GM19397 (cell line): ENCODE results near the gene TMSB4X.
"Not testable (repeated sequence)": the region's sequence is repeated elsewhere in the genome, so short reads cannot be mapped to it uniquely, and the experiment has no call there.

Experiments used
- ATAC-seq: cut with Tn5 transposase; IDR thresholded peaks from one replicate; pipeline ENCODE4 v1.9.1; 2021; ENCODE audit warnings: mild to moderate bottlenecking, moderate library complexity; ENCODE audit not compliant: unreplicated experiment

The TMSB4X gene

DNA sequence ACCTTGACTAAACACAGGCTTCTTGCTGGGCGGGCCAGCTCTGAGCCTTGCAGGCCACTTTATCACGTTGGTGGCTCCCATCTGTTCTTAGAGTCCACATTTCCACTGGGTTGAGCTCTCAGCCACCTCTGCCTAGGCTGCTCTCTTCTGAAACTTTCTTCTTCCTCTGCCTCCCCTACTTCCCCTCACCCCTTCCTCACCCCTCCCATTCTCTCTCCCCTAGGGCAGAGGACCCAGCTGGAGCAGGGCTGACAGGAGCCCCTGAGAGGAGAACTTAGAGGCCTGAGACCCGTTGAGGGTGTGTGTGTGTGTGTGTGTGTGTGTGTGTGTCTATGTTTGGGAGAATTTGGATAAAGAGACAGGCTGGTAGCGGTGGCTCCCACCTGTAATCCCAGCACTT is 19.9 kb upstream of the TMSB4X start:
- no peak for ATAC-seq

DNA sequence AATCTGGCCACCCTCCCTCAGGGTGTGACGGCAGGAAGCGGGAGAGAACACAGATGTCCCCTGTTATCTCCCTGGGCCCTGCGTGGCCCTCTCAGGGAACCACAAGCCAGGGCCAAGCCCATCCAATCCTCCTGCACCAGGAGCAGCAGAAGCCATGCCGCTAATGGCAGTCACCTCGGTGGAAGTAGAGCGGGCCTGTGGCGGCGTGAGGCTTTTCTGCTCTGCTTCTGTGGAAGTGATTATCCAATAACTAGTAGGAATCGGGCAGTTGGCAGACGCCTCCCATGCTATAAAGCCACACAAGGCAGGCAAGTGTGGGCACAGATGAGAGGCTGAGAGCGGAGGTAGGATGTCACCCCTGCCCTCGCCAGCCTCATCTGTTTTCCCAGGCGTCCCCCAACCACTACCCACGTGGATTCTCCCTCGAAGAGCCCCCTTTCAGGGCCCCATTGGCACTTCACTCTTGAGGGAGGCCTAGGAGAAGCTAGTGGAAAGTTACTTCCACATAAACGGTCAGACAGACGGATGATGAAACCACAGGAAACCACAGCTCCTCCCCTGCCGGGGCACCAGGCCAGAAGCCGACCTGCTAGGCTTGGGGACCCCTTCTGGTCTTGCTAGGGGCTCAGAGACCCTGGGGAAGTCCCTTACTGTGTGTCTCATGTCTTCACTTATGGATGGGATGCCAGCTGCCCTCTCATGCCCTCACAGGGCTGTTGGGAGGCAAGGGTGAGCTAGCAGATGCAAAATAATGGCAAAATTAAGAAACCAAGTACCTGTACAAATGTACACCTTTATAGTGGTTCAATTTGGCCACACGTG is 18.8 kb upstream of the TMSB4X start:
- peak; percentile 46 for ATAC-seq

DNA sequence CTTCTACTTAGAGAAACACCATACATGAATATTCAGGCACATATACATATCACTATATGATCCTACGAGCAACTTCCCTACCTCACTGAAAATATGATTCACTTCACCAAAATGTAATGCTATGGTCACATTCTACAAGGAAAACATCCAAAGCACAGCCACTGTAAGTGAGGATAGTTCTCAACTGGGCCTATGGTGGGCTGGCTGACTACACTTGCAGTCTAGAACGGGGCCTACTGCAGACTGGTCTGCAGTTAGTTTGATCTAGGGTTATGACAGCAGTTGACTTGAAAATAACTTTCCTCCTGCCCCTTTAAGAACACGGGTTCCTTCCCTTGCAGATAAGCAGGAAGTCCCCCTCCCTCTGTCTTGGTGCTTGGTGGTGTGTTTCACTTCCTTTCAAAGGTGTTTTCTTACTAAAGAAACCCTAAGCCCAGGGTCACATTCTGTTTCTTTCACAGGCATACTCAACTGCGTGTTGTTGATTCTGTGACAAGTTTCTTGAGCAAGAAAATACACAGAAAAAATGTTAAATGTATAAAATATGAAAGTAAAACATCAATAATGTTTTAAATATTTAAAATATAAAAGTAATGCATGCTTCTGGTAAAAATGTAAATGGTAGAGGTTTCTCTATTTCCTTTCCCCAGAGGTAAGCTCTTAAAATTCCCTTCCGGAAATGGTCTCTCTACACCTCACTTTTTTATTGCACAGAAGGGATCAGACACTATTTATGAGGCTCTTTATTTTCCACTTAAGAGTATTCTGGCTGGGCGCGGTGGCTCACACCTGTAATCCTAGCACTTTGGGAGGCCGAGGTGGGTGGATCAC is 18.0 kb upstream of the TMSB4X start:
- peak; percentile 64 for ATAC-seq

DNA sequence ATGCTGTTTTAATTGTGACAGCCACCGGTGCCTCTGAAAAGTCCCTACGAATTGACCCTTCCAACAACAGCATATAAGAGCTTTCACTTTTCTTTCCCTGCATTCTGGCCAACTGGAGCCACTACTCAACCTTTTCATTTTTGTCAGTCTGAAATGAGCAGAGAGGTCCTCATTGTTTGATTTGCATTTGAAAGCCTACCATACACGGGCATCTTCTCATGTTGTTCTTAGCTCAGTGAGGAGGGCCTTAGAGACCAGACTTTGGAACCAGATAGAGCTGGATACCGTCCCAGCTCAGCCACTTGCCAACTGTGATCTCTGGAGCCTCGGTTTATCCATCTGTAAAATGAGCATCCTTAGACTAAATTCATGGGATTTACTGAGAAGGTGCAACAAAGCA is 16.9 kb upstream of the TMSB4X start:
- ATAC-seq: no peak

DNA sequence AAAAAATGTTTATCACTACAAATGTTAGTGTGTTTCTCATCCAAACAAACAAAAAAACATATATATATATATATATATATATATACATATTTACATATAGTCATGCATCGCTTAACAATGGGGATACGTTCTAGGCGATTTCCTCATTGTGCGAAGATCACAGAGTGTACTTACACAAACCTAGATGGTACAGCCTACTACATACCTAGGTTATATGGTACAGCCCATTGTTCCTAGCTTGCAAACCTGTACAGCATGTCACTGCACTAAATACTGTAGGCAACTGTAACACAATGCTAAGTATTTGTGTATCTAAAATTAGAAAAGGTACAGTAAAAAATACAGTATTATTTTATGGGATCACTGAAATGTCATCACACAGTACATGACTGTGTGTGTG is 16.4 kb upstream of the TMSB4X start:
- no peak for ATAC-seq

DNA sequence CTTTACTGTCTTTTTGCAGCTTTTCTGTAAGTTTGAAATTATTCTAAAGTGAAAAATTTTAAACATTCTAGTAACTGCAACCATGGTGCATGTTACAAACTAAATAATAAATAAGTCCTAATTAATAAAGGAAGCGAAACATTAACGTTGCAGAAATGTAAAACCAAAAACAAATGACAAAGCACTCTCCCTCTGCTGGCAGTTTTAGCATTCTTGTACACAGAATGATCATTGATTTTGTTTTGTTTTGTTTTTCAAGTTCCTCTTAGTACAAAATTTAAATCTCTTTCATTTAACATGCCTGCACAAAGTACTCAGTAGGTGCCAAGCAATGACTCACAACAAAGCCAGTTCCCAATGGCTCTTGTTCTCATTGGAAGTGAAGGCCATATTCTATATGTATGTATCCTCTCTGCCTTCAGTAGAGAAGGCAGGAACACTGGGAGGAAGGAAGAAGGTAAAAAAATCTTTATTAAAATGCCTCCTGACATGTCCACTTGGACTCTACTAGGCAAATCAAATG is 13.7 kb upstream of the TMSB4X start:
- no peak for ATAC-seq

DNA sequence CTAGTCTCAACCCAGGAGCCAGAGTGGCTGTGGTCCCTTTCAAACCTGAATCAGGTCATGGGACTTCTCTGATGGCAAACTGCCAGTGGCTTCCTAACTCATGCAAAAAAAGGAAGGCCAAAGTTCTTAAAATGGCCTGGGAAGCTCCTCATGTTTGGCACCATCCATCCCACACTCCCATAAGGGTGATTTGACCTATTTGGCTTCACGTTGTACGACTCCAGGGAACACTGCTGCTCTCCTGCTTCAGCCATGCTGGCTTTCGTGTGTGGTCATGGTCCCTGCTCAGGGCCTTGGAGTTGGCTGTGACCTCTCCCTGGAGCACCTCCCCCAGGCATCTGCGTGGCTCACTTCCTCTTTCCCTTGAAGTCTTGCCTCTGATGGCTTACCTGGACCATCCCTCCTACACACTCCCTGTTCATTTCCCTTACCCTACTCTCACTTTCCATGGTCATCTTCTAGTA is 12.8 kb upstream of the TMSB4X start:
- no peak for ATAC-seq

DNA sequence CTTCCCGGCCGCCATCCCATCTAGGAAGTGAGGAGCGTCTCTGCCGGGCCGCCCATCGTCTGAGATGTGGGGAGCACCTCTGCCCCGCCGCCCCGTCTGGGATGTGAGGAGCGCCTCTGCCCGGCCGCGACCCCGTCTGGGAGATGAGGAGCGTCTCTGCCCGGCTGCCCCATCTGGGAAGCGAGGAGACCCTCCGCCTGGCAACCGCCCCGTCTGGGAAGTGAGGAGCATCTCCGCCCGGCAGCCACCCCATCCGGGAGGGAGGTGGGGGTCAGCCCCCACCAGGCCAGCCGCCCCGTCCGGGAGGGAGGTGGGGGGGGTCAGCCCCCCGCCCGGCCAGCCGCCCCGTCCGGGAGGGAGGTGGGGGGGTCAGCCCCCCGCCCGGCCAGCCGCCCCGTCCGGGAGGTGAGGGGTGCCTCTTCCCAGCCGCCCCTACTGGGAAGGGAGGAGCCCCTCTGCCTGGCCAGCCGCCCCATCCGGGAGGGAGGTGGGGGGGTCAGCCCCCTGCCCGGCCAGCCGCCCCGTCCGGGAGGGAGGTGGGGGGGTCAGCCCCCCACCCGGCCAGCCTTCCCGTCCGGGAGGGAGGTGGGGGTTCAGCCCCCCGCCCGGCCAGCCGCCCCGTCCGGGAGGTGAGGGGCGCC is 11.6 kb upstream of the TMSB4X start:
- not testable (repeated sequence) for ATAC-seq

DNA sequence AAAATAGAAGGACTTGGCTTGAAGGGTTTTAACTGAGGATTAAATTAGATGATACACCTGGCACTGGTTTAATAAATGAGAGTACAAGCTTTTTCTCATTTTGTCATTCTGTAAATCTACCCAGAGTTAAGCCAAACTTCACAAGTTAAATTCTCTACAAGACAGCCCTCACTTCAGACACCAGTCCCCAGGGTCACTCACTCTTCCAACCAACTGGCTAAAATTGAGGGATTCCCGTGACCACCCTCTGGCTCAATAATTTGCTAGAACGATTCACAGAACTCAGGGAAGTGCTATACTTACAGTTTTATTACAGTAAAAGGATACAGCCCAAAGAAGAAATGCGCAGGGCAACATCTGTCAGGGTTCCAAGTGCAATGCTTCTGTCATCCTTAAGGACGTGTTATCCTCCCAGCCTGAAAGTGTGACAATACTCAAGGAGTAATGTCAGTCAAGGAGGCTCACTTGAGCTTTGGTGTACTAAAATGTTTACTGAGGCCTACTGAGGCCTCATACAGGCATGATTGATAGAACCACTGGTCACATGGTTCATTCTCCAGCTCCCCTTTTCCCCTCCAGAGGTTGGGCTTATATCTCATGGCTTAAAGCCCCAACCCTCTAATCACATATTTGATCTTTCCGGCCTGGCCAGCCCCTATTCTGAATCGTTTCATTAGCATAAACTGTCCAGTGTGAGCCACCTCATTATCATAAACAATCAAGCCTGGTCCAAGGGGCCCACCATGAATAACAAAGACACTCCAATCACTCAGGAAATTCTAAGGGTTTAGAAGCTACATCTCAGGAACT is 9.6 kb upstream of the TMSB4X start:
- ATAC-seq: no peak

DNA sequence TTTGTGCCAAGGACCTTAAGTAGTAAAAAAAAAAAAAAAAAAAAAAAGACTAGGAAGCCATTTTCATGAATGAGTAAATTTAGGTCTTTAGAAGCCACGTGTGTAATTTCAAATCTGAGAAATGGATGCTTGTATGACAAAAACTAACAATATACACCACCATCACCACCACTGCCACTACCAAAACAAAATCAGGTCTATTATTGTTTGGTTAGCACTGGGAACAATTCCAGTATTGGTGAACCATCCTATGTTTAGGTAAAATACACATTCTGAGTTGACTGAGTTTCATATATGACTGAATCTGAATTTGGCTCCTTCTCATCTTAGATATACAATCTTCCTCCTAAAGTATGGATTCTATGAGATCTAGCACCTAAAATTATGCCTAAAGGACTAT is 8.8 kb upstream of the TMSB4X start:
- ATAC-seq: no peak

DNA sequence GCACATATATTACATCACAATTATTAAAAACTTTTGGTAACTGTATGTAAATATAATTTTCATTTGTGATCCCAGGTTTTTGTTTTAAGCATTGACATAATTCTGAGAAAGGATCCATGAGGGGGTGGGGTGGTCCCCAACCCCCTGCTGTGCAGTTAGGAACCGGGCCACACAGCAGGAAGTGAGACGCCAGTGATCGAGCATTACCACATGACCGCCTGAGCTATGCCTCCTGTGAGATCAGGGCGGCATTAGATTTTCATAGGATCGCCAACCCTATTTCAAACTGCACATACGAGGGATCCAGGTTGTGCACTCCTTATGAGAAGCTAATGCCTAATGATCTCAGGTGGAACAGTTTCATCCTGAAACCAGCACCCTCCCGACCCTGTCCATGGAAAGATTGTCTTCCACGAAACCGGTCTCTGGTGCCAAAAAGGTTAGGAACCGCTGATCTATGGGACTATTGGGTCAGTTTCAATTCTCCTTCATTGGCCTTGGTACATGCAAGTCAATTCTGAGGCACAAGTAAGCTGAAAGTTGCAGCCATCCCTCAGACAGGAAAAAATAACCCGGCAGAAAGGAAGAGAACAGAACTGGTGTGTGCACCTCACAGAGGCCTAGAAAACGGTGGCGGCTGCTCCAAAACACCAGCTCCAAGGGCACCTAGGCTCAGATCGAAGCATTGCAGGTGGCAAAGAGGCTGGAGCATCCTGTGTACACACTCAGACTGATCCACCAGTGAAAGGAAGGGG is 7.0 kb upstream of the TMSB4X start:
- ATAC-seq: no peak

DNA sequence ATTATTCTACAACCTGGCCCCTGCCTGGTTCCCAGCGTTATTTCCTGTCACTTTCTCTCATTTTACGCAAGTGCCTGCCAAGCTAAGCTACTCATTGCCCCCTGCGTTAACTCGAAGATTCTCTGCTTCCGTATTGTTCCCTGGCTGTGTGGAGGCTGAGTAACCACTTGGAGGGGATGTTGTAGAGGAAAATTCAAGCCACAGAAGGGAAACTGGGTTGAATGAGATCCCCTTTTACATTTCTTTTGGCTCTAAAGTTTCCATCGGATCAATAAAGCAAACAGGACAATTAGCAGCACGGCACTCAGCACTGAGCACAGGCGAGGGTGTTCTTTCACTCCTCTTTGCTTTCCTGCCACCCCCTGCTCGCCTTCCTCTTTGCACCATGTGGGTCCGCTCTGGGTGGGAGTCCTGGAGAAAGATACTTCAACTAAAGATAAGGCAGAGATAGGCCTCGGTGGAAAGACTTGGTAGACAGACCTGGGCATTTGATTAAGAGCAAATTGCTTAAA is 4.2 kb upstream of the TMSB4X start:
- ATAC-seq: no peak

DNA sequence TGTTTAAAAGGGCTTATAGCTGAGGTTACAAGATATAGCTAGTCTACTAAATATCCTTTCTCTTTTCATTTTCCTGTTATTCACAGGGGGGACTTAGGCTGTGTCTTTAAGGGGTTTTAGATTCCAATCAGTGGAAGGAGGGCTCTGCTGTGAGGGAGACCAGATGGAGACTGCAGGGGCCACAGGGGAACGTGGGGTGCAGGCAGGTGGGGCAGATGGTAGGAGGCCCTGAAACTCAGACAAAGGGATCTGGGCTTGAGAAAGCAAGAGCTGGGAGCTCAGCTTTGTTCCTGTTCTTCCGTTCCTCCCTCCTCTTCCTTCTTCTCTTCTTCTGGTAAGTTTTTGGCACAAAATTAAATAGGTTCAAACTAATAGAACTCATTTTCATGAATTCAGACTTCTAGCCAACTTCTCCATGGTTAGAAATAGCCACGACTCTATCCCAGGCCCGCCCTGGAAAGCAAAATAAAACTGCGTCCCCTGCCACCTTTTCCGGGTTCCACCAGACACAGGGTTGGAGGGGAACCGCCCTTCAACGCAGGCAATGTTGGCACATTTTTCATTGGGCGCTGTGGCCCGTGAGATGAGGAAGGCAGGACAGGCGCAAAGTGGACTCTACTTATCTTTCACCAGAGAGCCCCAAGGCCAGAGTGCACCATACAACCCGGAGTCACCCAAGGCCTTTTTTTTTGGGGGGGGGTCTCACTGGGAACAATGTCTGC is 3.5 kb upstream of the TMSB4X start:
- no peak for ATAC-seq

DNA sequence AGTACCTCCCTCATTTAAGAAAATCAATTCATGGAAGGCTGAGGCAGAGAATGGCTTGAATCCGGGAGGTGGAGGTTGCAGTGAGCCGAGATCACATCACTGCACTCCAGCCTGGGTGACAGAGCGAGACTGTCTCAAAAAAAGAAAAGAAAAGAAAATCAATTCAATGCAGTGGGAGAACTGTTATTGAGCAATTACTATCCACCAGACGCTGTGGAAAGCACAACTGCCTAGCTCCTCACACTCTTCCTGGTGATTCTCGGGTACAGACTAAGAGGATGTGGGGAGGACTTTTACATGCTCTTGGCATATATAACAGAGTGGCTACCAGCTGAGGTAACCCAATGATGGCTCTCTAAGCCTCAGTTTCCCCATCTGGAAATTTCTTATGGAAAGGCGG is 2.7 kb upstream of the TMSB4X start:
- ATAC-seq: no peak

DNA sequence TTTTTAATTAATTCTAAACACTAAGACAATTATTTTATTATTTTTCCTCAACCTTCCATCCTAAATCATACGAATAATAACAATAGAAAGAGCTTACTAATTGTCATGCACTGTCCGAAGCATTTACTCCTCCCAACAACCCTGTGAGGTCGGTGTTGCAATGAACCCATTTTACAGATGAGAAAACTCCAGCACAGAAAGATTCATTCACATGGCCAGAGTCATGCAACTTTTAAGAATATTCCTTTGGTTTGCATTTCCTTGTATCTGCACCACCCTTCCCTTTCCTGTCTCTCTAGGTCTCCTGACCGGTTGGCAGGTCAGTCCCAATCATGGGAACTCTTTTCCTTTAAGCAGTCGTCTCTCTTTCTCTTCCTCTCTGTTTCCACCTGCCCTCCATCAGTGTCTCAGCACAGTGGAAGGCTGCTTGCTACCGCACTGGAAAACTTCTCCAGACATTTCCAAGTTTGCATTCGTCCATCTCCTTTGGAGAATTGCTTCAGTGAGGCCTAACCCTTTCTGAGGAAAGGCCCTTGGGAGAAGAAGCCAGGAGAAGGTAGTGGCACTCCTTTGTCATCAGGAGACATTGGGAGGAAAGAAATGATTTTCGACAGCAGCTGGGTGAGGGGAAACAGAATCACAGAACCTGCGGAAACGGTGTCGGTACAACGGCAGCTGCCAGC is 1.9 kb upstream of the TMSB4X start:
- ATAC-seq: no peak

DNA sequence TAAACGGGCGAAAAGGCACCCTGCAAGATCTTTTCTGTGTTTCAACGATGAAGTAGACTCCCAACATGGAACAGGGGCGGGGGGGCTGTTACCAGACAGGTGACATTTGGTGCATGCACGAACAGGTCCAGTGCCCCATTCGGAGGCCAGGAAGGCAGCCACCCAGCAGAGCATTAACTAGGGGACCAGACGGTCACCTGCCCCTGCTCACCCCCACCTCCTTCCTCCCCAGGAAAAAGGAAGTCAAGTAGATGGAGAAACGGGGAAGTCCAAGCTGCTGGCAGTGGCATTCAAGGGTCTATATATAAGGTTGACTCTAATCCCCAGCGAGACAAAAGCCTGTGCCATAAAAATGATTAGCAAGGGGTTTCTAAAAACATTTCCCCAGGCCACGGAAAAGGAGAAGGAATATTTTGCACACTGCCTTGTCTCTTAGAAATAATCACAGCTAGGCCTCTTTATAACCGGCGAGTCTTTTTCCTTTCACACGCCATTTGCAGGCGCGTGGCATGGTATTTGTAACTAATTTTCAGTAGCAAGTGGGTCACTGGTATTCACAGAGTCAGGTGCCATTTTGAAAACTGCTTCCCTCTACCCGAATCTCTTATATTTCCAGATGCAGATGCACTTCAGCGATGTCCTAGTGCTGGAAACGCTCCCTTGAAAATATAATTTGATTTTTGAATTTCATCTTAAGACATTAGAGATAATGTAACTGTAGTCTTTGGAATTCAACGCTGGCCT is 1.2 kb upstream of the TMSB4X start:
- ATAC-seq: no peak

DNA sequence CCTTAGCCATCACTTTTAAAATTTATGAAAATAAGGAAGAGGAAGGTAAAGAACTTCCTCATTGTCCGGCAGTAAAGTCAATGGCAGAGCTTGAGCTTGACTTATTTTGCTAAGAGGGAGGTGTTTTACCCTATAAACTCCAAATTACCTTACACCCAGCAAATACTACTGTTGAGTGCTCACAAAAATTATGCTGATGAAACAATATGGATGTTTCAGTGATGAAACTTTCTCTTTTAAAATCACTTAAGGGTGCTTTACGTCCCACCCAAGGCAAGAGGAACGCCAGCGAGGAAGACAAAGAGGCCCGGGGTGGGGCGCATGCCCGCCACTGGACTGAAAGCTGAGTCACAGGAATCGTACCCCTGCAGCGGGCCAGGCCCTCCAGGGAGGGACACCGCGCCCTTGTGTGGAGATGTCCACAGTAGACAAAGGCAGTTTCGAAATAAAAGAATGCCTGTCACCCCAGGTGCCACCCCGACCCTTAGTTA is 560 bp upstream of the TMSB4X start:
- ATAC-seq: no peak

DNA sequence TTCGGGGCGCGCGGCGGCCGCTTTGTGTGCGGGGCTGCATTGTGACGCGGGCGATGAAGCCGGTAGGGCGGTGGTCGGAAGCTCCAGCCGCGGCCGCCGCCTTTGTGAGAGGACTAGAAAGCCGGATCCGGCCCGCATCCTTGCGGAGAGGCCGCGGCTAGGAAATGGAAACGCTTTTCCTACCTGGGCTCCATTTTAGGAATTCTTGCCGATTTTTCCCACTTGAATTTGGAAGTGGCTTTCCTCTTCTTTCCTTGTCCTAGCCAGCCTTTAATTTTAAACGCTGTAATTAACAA is 708 bp downstream of the TMSB4X start:
- no peak for ATAC-seq
